AG10803 (cell line): ENCODE results near the gene CYB5R3.
A peak's percentile ranks its signal among the peaks of the same experiment; 100 is the strongest.

ENCODE experiments used
- DNase-seq: peaks from one replicate; pipeline ENCODE4 v3.0.0; 2010; ENCODE audit warnings: low read depth
- H3K4me3 ChIP-seq: 2 replicates; pipeline ENCODE4 v1.5.1; 2011; ENCODE audit warnings: mild to moderate bottlenecking, low read length, control low read depth
- CTCF ChIP-seq: conservative IDR thresholded peaks from 2 replicates; pipeline ENCODE4 v1.5.1; 2011; ENCODE audit warnings: mild to moderate bottlenecking, low read length, control low read depth, inconsistent platforms

CYB5R3 gene

GRCh38 chr22:42625416-42625815 lies 23.8 kb downstream of the CYB5R3 start:
- no peak for TF ChIP-seq CTCF
- DNase-seq: no peak
- no peak overlapping the region for H3K4me3 ChIP-seq

GRCh38 chr22:42624551-42625106 lies 24.6 kb downstream of the CYB5R3 start:
- no peak overlapping the region for H3K4me3 ChIP-seq
- DNase-seq: no peak
- no peak for TF ChIP-seq CTCF

- H3K4me3 ChIP-seq: no peak overlapping the region
- DNase-seq: no peak
- no peak for TF ChIP-seq CTCF
Measured at GRCh38 chr22:42623756-42624441, 25.3 kb downstream of the CYB5R3 start.

- TF ChIP-seq CTCF: no peak
Measured at GRCh38 chr22:42623301-42623751, 25.9 kb downstream of the CYB5R3 start.

GRCh38 chr22:42622061-42622710 lies 27.0 kb downstream of the CYB5R3 start:
- TF ChIP-seq CTCF: no peak
- H3K4me3 ChIP-seq: no peak overlapping the region
- DNase-seq: no peak

More at GRCh38 chr22:42623301-42623751, 25.9 kb downstream of the CYB5R3 start:
- DNase-seq: no peak
- no peak overlapping the region for H3K4me3 ChIP-seq

- TF ChIP-seq CTCF: peak; percentile 84
- no peak overlapping the region for H3K4me3 ChIP-seq
- peak; percentile 80 for DNase-seq
Measured at GRCh38 chr22:42621505-42622002, 27.6 kb downstream of the CYB5R3 start.
